OCI-LY7 (cell line): ENCODE results near the gene GPC3. TPM values are rescaled to one million over a fixed set of nuclear protein-coding genes. Genes with fewer than 3 reads are reported as not detected.

Experiments used
- BruUV-seq: library from RNA; stranded (reverse); fragments of 400-500 nt; replicated peaks from 2 replicates; lab custom pipeline; 2021; lab: Mats Ljungman, UMichigan
- CTCF ChIA-PET: fragments of 300-600 bp; sonication (Branson Sonifier 250); formaldehyde crosslinking; loops from one replicate; lab custom pipeline; 2022; ENCODE audit warnings: antibody characterized with exemption; ENCODE audit not compliant: unreplicated experiment; lab: Charles Lee
- POLR2A ChIA-PET: fragments of 300-600 bp; sonication (Branson Sonifier 250); formaldehyde crosslinking; loops from one replicate; lab custom pipeline; 2022; ENCODE audit warnings: antibody characterized with exemption; lab: Charles Lee
- DNase-seq: peaks from one replicate; pipeline ENCODE4 v3.0.0-alpha.2; 2015; ENCODE audit warnings: low spot score
- H2AFZ ChIP-seq: fragments of 200-600 bp; sonication (generic), shearing (Covaris generic); 2 replicates; pipeline ENCODE4 v1.6.1; 2014; ENCODE audit warnings: mild to moderate bottlenecking, antibody characterized with exemption, low read length, moderate library complexity
- H3K27ac ChIP-seq: fragments of 200-600 bp; sonication (generic); 2 replicates; pipeline ENCODE4 v1.5.1; 2014; ENCODE audit warnings: mixed run types, low read depth, mild to moderate bottlenecking, moderate library complexity, low read length, inconsistent platforms; ENCODE audit not compliant: poor library complexity, severe bottlenecking
- H3K36me3 ChIP-seq: fragments of 200-600 bp; sonication (generic); 2 replicates; pipeline ENCODE4 v1.6.1; 2014; ENCODE audit warnings: mild to moderate bottlenecking, antibody characterized with exemption, low read length, moderate library complexity, mixed read lengths; ENCODE audit not compliant: insufficient read depth
- H3K4me1 ChIP-seq: fragments of 200-600 bp; sonication (generic); 2 replicates; pipeline ENCODE4 v1.5.1; 2014; ENCODE audit warnings: mild to moderate bottlenecking, low read length; ENCODE audit not compliant: insufficient read depth, poor library complexity, severe bottlenecking
- H3K4me2 ChIP-seq: fragments of 200-600 bp; sonication (generic); 2 replicates; pipeline ENCODE4 v1.6.1; 2014; ENCODE audit warnings: mild to moderate bottlenecking, low read length
- H3K4me3 ChIP-seq: fragments of 200-600 bp; sonication (generic); 2 replicates; pipeline ENCODE4 v1.5.1; 2014; ENCODE audit warnings: mild to moderate bottlenecking, low read depth, low read length; ENCODE audit not compliant: poor library complexity, severe bottlenecking
- H3K79me2 ChIP-seq: fragments of 200-600 bp; sonication (generic); 2 replicates; pipeline ENCODE4 v1.6.1; 2016; ENCODE audit warnings: low read depth, mild to moderate bottlenecking, low read length, moderate library complexity, mixed read lengths; ENCODE audit not compliant: insufficient read depth
- H3K9me2 ChIP-seq: fragments of 200-600 bp; sonication (generic); 2 replicates; pipeline ENCODE4 v1.6.1; 2016; ENCODE audit warnings: mild to moderate bottlenecking, low read length, mixed read lengths; ENCODE audit not compliant: insufficient read depth
- H3K9me3 ChIP-seq: fragments of 200-600 bp; sonication (generic); 2 replicates; pipeline ENCODE4 v1.6.1; 2014; ENCODE audit warnings: mild to moderate bottlenecking, mixed run types, low read length, mixed read lengths
- H4K20me1 ChIP-seq: fragments of 200-600 bp; sonication (generic); 2 replicates; pipeline ENCODE4 v1.6.1; 2014; ENCODE audit warnings: mild to moderate bottlenecking, antibody characterized with exemption, low read length, moderate library complexity, mixed read lengths; ENCODE audit not compliant: insufficient read depth
- CTCF ChIP-seq: fragments of 200-600 bp; sonication (generic); conservative IDR thresholded peaks from 2 replicates; pipeline ENCODE4 v1.5.1; 2014; ENCODE audit warnings: mild to moderate bottlenecking, antibody characterized with exemption, low read length, moderate library complexity, mixed read lengths
- EZH2phosphoT487 ChIP-seq: fragments of 200-600 bp; sonication (generic); IDR thresholded peaks from 2 replicates; pipeline ENCODE4 v1.6.1; 2018; ENCODE audit warnings: low read depth, borderline replicate concordance, mild to moderate bottlenecking, mixed run types, antibody characterized with exemption, low read length, moderate library complexity, mixed read lengths
- intact Hi-C: fragments of 100-400 bp; cut with micrococcal nuclease; formaldehyde crosslinking; loops from one replicate; pipeline ENCODE4 v1.10.0; 2022; ENCODE audit not compliant: unreplicated experiment
- total RNA-seq, 2 experiments: library from RNA; depleted of rRNA in 1 of 2; stranded (reverse); fragments of >200 nt in 1 of 2; shearing (Covaris generic) in 1 of 2; gene quantifications; 2 replicates each; pipeline ENCODE4 v1.2.3, GENCODE V29; 2014 to 2022

Gene GPC3
- total RNA-seq, 2 experiments from 2014 or later, result not detected

GRCh38 chrX:133658293-133658911 lies 327.0 kb downstream of the GPC3 start:
- CTCF ChIA-PET, result no interaction called here
- Histone ChIP-seq H3K4me3 (no peak overlapping the region), H3K9me2 (no peaks in the 10 kb centered on the region), H3K4me1 (no peaks in the 10 kb centered on the region), H4K20me1 (no peaks in the 10 kb centered on the region), H3K9me3 (no peaks in the 10 kb centered on the region), H3K4me2 (no peak overlapping the region), H3K36me3 (no peaks in the 10 kb centered on the region), H3K79me2 (no peaks in the 10 kb centered on the region), H3K27ac (no peak overlapping the region), H2AFZ (no peak overlapping the region)
- intact Hi-C loops, result no loop called here
- TF ChIP-seq EZH2phosphoT487, result no peak
- no peak for TF ChIP-seq CTCF
- DNase-seq, result no peak
- POLR2A ChIA-PET, result no interaction called here
- no TSS peak for BruUV-seq

- no peak for TF ChIP-seq CTCF
- no peak for TF ChIP-seq EZH2phosphoT487
- Histone ChIP-seq H4K20me1 (no peaks in the 10 kb centered on the region), H3K36me3 (no peaks in the 10 kb centered on the region), H3K9me3 (no peaks in the 10 kb centered on the region), H2AFZ (no peak overlapping the region), H3K79me2 (no peaks in the 10 kb centered on the region), H3K4me2 (no peak overlapping the region), H3K27ac (no peak overlapping the region), H3K9me2 (no peaks in the 10 kb centered on the region), H3K4me3 (no peak overlapping the region), H3K4me1 (no peaks in the 10 kb centered on the region)
- intact Hi-C loops, result no loop called here
- DNase-seq, result no peak
- CTCF ChIA-PET, result no interaction called here
- POLR2A ChIA-PET, result no interaction called here
- no TSS peak for BruUV-seq
Observed at GRCh38 chrX:133655275-133656265, 329.8 kb downstream of the GPC3 start.

- H3K9me2 ChIP-seq, result no peaks in the 10 kb centered on the region
- no peak overlapping the region for H3K4me3 ChIP-seq
- intact Hi-C loops, result no loop called here
- DNase-seq, result no peak
- no peaks in the 10 kb centered on the region for H3K4me1 ChIP-seq
- ChIA-PET CTCF (no interaction called here), POLR2A (no interaction called here)
- H4K20me1 ChIP-seq, result no peaks in the 10 kb centered on the region
- no peaks in the 10 kb centered on the region for H3K79me2 ChIP-seq
- no peaks in the 10 kb centered on the region for H3K36me3 ChIP-seq
- TF ChIP-seq CTCF (no peak), EZH2phosphoT487 (no peak)
- H2AFZ ChIP-seq, result no peak overlapping the region
- H3K4me2 ChIP-seq, result no peak overlapping the region
- H3K9me3 ChIP-seq, result no peaks in the 10 kb centered on the region
- BruUV-seq, result no TSS peak
- no peak overlapping the region for H3K27ac ChIP-seq
Observed at GRCh38 chrX:133654811-133655210, 330.6 kb downstream of the GPC3 start.
